RWPE1 (cell line): Measurements from ENCODE around the gene LZTS3.
A peak's percentile ranks its signal among the peaks of the same experiment; 100 is the strongest.

Experiments
- CTCF ChIA-PET: fragments of 350-600 bp; sonication (Branson Sonifier 250); formaldehyde crosslinking; extraction: SDS; loops from one replicate; lab custom pipeline; 2021; lab: Yijun Ruan, JAX
- POLR2A ChIA-PET: fragments of 400-600 bp; formaldehyde crosslinking; extraction: SDS; loops from one replicate; lab custom pipeline; 2020; ENCODE audit warnings: antibody characterized with exemption; ENCODE audit not compliant: low non-redundant PET; lab: Yijun Ruan, JAX
- DNase-seq: peaks from one replicate; pipeline ENCODE4 v3.0.0; 2012; ENCODE audit warnings: low spot score
- H3K27ac ChIP-seq: fragments of 450-650 bp; 2 replicates; pipeline ENCODE4 v1.5.1; 2017
- CTCF ChIP-seq: fragments of 450-650 bp; conservative IDR thresholded peaks from 2 replicates; pipeline ENCODE4 v1.5.1; 2017; ENCODE audit warnings: low read depth, mild to moderate bottlenecking

Gene LZTS3

GRCh38 chr20:3164043-3164762 is 9.1 kb downstream of the LZTS3 start:
- no peak for TF ChIP-seq CTCF
- ChIA-PET POLR2A (no interaction called here), CTCF (interaction anchor here (0.5 to 0.7 kb wide), 2 partner anchors 39 to 61 kb away, joined by 3 to 4 read pairs; no protein-coding TSS in a partner anchor)

GRCh38 chr20:3163099-3164042 is 10.0 kb downstream of the LZTS3 start:
- no peak for TF ChIP-seq CTCF
- H3K27ac ChIP-seq, result no peak overlapping the region
- CTCF ChIA-PET, result no interaction called here
- DNase-seq, result no peak
- POLR2A ChIA-PET, result no interaction called here

More at GRCh38 chr20:3164043-3164762, 9.1 kb downstream of the LZTS3 start:
- peak overlapping the region; percentile 21 for H3K27ac ChIP-seq
- DNase-seq, result no peak

DNA sequence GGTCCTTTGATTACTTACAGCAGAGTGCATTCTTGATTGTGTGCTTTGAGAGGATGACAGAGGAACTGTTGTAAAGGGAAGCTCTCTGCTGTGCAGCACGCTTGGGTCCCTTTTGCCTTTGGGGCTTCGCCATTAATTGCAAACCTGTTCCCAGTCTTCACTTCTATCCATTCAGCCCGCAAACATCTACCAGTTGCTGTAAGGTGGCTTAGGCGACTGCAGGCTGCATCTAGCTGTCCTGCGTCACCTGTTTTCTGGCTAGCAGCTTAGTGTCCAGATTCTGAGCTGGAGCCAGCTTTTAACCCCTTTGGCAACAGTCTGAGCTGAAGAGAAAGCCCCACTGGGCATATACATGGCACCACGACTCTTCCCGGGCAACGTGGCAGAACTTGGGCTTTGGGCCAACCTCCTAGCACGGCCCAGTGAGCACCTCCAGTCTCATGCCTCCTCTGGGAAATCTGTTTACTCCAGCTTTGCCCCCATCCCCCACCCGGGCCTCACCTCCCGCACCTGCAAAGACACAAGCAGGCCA is 11.2 kb downstream of the LZTS3 start:
- no peak for DNase-seq
- no peak for TF ChIP-seq CTCF
- no peak overlapping the region for H3K27ac ChIP-seq
- ChIA-PET POLR2A (no interaction called here), CTCF (no interaction called here)

DNA sequence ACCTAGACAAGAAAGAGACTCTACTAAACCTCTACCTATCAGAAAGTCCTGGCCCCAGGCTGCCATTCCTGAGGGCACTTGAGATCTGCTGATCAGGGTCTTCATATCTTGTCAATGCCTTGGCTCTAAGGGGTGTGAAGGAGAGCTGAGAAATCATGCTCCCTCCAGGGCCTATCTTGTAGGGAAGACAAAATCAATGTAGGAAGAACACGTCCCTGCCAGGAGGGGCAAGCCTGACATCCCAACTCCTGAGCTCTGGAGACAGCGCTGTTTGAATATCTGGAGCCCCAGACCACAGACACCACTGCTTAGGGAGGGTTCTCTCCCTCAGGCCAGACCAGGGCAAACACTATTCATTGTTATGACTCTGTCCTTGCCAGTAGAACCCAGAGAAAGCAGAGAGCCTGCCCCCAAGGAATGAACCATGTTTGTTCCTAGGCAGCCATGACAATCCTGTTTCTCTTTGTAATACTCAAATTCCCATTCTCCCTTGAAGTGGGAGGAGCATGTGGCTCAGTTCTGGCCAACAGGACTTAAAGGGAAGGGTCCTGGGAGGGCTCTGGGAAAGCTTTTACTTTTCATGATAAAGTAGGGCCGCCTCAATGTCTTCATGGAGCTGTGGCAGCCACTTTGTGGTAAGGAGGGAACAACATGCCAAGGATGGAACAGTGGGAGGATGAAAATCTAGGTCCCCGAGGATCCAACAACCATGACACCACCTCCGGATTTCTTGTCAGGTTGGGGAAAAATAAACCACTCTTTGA is 11.9 kb downstream of the LZTS3 start:
- CTCF ChIA-PET, result interaction anchor here (0.7 kb wide), 1 partner anchor 401 kb away, joined by 3 read pairs; no protein-coding TSS in a partner anchor

GRCh38 chr20:3160418-3160817 is 12.9 kb downstream of the LZTS3 start:
- POLR2A ChIA-PET, result no interaction called here
- no peak for DNase-seq
- H3K27ac ChIP-seq, result peak overlapping the region; percentile 77
- CTCF ChIA-PET, result interaction anchor here (0.9 kb wide), 1 partner anchor 11 kb away, joined by 8 read pairs; no protein-coding TSS in a partner anchor
- no peak for TF ChIP-seq CTCF

More for the DNA sequence above, 11.9 kb downstream of the LZTS3 start:
- no peak for TF ChIP-seq CTCF
- no peak overlapping the region; the same call in 1 of the 2 replicates for H3K27ac ChIP-seq
- POLR2A ChIA-PET, result no interaction called here
- no peak for DNase-seq
